GM10847 (cell line): Measurements from ENCODE around the gene DOLPP1.

Experiments used
- POLR2A ChIP-seq: IDR thresholded peaks from 2 replicates; pipeline ENCODE4 v1.6.1; 2011; ENCODE audit not compliant: insufficient read length; ENCODE audit errors: extremely low read depth

DOLPP1 gene, protein sequence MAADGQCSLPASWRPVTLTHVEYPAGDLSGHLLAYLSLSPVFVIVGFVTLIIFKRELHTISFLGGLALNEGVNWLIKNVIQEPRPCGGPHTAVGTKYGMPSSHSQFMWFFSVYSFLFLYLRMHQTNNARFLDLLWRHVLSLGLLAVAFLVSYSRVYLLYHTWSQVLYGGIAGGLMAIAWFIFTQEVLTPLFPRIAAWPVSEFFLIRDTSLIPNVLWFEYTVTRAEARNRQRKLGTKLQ

DNA sequence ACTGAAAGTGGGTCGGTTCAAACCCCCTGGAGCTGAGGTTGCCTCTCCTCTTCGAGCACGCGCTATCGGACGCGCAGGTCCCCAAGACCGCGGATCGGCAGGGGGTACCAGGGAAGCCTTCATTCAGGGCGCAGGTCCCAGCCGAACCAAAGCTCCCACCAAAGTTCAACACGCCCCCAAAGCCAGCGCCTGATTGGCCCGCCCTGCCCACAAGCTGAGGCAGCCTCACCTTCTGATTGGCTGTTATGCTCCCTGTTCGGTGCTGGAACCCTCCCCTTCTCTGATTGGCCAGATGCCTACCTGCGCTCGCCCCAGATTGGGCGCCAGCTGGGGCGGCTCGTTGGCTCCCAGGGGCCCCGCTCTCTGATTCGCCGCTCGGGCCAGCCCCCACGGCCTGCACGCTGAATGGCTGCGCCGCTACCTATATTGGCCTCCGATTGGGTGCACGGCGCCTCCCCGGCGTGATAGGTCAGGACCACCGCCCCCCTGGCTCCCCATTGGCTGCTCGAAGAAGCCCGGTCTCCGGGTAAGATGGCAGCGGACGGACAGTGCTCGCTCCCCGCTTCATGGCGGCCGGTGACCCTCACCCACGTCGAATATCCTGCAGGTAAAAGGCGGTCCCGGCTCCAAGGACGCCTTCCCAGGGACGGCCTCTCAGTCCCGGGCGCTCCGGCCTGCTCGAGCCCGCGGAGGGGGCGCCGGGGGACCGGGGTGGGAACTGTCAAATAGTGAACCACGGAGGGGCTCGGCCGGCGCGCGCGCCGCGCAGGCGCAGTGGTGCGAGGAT lies at the start of gene DOLPP1:
TSS of gene DOLPP1 (plus strand) at position 511 of the 787 bp plus-strand sequence. CDS start at position 532, 21 bp downstream.
- peak; percentile 69 for TF ChIP-seq POLR2A

DNA sequence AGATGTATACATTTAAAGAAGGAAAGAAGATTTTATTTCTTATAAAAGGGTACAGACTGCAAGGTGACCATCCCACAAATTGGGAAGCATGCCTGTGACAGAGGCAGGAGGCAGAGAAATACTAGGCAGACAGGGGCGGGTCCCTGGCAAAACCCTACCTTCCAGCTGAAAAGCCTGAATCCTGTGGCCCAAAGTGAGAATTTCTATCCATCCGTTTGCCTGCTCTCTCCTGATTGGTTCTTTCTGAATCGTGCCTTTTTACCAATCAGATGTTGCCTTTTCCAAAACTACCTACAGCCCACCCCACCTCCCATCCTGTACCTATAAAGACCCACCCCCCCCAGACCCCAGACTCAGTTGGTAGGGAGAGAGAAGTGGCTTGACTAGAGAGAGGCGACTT lies 49.4 kb upstream of the DOLPP1 start:
- no peak for TF ChIP-seq POLR2A

DNA sequence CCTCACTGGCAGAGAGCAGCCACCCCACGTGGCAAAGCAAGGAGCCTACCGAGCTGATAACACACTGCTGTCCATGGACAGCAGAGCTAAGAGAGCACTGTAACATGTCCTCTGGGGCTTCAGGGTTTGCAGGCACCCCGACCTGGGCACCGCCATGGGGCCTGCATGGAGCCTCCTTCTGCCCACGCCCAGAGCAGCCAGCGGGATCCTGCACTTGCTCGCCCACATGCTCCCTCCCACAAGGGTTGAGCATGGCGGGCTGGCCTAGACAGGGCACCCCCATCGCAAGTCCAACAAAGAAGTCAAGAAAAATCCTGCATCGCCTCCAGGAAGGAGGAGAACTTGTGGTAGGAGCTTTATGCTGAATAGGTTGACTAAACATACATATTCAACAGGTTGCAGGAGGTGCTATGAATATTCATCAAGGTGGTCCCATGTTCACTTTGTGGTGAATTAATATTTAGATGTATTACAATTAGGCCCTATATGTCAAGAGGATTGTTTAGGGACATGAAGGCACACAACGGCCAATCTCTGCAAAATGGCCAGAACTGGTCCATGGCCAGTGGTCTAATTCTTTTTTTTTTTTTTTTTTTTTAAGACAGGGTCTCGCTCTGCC lies 48.3 kb upstream of the DOLPP1 start:
- TF ChIP-seq POLR2A: no peak

- TF ChIP-seq POLR2A: no peak
Observed at GRCh38 chr9:129033216-129033615, 47.7 kb upstream of the DOLPP1 start.

- peak; percentile 87 for TF ChIP-seq POLR2A
Observed at GRCh38 chr9:129036241-129036922, 44.5 kb upstream of the DOLPP1 start, which contains the start of gene MIGA2. TSS of gene MIGA2 (plus strand) at chr9:129036626. CDS start at chr9:129040595, 3,969 bp downstream.

DNA sequence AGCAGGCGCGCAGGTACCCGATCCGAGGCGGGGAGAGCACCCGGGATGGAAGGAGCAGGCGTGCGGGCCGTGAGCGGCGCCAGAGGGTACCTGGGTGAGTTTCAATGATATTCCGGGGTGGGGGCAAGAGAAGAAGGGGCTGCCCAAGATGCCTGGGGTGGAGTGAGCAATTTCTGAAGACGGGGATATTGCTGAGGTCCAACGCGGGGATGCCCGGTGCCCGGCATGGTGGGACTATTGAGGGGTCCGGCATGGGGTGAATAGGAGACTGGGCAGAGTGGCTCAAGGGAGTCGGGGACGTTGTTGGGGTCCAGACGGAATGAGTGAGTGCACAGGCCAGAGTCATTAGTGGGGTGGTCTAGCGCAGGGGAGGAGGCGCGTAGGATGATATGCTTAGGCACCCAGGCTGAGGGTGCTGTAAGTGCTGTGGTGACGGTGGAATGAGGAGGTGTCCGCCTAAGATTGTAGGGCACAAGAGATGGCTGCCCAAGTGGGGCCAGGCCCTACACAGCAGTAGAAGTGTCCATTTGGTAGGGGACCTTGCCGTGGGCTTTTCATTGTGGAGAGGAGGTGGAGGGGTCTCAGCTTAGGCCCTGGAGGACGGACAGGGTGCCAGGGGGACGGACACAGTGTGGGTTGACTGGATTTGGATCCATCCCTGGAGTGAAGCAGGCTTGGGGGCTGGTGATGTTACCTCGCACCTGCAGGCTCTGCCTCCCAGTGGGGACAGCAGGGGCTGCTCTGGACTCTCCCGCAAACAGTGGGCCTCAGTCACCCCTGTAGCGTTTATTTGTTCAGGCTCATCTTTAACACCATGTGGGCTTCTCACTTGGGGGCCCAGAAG lies 43.8 kb upstream of the DOLPP1 start:
- TF ChIP-seq POLR2A: no peak

DNA sequence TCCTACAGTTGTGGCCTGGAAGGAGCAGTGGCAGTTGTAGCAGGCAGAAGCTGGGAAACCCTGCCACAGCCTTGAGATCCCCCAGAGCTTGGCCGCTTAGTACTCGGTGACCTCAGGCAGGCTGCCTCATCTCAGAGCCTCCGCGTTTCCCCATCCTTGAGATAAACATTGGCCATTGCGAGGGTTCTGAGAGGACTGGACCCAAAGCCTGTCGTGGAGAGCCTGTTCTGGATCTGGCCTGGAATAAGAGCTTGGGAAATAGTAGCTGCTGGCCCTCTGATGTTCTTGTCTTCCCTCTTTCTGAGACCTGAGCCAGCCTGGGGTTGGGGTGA lies 43.2 kb upstream of the DOLPP1 start:
- TF ChIP-seq POLR2A: no peak

DNA sequence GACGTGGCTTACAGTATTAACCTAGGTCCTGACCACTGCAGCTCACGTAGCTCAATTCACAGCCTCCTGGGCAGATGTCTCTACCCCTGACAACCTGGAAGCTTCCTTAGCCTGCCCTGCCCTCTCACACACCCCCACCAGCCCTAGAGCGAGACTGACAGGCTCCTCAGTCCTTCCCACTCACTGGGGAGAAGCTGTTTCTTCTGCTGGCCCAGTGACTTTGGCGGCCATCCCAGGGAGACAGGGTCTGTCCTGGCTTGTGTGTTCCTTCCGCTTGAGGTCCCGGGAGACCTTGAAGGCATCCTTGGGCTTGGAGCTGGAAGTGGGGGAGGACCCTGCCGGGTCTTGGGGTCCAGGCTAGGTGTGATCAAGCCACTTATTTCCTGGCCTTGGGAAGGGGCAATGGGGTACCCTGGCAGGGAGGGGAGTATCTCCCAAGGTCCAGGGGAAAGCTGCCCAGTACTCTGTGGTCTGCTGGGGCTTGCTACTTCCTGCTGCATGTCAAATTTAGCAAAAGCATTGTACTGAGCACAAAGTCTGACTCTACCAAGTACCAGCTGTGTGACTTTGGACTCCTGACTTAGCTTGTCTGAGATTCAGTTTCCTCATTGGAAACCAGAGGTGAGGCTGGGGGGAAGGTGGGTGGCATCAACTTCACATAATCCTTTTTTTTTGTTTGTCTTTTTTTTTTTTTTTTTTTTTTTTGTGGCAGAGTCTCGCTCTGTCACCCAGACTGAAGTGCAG lies 42.6 kb upstream of the DOLPP1 start:
- no peak for TF ChIP-seq POLR2A

DNA sequence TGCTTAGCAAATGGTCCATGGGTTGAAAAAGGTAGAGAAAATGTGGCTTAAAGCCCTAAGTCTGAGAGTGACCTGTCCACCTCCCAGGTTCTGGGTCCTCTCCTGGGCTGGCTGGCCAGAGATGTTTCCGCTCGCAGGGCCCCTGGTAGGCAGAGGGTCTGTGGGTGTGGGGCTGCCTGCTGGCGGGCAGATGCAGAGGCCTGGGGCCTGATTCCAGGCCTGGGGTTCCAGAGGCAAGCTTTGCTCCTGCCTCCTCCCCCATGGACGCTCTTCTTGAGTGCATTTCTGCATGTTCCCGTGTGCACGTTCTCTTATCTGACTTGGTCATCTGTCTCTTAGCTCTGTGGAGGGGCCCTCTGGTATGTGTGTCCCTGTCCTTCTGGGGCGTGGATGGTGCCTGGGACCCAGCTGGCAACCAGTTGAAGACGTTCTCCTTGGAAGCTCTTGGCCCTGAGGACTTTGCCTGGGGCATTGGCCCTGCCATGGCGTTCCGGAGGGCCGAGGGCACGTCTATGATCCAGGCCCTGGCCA lies 40.7 kb upstream of the DOLPP1 start:
- no peak for TF ChIP-seq POLR2A

- TF ChIP-seq POLR2A: no peak
Observed at GRCh38 chr9:129042016-129042415, 38.9 kb upstream of the DOLPP1 start.

DNA sequence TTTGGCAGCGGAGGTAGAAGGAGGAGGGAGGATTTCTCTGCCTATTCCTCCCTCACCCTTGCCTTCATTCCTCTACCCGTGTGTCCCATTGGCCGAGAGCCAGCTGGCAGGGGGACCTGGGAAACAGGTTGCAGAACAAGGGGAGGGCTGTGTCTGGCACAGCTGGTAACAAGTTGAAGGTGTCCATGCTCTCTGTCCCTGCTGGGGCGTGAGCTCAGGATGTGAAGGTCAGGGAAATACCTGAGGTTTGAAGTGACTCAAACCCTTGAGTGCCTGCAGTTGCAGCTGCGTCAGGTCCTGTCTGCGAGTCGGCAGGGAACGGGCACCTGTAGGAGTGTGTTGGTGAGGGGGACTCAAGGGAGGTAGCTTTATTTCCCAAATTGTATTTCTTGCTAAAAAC lies 28.3 kb upstream of the DOLPP1 start:
- TF ChIP-seq POLR2A: no peak

GRCh38 chr9:129053020-129053419 lies 27.9 kb upstream of the DOLPP1 start:
- no peak for TF ChIP-seq POLR2A

DNA sequence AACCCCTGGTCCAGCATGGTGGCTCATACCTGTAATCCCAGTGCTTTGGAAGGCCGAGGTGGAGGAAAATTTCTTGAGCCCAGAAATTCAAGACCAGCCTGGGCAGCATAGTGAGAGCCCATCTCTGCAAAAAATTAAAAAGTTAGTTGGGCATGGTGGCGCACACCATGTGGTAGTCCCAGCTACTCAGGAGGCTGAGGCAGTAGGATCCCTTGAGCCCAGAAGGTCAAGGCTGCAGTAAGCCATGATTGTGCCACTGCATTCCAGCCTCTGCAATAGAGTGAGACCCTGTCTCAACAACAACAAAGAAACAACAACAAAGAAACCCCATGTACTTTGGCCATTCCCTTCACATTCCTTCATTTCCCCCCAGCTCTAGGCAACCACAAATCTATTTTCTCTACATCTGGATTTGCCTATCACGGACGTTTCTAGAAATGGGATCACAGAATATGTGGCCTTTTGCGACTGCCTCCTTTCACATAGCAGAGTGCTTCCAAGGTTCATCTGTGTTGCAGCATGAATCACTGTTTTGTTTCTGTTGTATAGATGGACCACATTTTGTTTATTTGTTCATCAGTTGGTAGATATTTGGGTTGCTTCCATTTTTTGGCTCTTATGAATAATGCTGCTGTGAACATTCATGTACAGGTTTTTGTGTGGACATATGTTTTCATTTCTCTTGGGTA lies 26.6 kb upstream of the DOLPP1 start:
- no peak for TF ChIP-seq POLR2A
